Psoas muscle (tissue), 8 donors: Measurements from ENCODE around the gene ABHD10. TPM values are rescaled to one million over a fixed set of nuclear protein-coding genes. Genes with fewer than 3 reads are reported as not detected.

Source experiments
- ATAC-seq, 4 donors: fragments of 200-7000 bp; cut with Tn5 transposase; one replicate each; pipeline ENCODE4 v1.9.1; 2020; ENCODE audit warnings: moderate library complexity in 3 of 4, mild to moderate bottlenecking in 2 of 4
- DNase-seq, 2 donors: peaks; one replicate each; pipeline ENCODE4 v3.0.0-alpha.2; 2020
- H3K27ac ChIP-seq: fragments of 200-600 bp; one replicate; pipeline ENCODE4 v1.8.0; 2022
- H3K27me3 ChIP-seq, 3 donors: fragments of 200-600 bp in 1 of 3; one replicate each; pipeline versions ENCODE4 v1.6.1 to v1.8.0; 2013 to 2022; ENCODE audit warnings: low read length in 2 of 3, mild to moderate bottlenecking in 2 of 3, moderate library complexity in 1 of 3; ENCODE audit not compliant: insufficient read depth in 3 of 3
- H3K36me3 ChIP-seq, 2 donors: fragments of 200-600 bp in 1 of 2; one replicate each; pipeline versions ENCODE4 v1.6.1 to v1.8.0; 2013 to 2022; ENCODE audit warnings: low read depth in 1 of 2, mild to moderate bottlenecking in 1 of 2, moderate library complexity in 1 of 2; ENCODE audit not compliant: insufficient read depth in 1 of 2
- H3K4me1 ChIP-seq: fragments of 200-600 bp; one replicate; pipeline ENCODE4 v1.8.0; 2022
- H3K4me3 ChIP-seq: fragments of 200-600 bp; one replicate; pipeline ENCODE4 v1.8.0; 2022; ENCODE audit warnings: mild to moderate bottlenecking
- H3K9me3 ChIP-seq: fragments of 200-600 bp; one replicate; pipeline ENCODE4 v1.8.0; 2022
- WGBS, 3 donors: extraction: QIAGEN DNeasy Blood & Tissue Kit; methylation state at CpG; one replicate each; pipeline versions ENCODE4 v1.1.6 to v1.1.7; 2013; 5-methylcytosine and 5-hydroxymethylcytosine counted together
- intact Hi-C, 2 donors: fragments of 100-400 bp; cut with DNase I; formaldehyde crosslinking; loops; one replicate each; pipeline versions ENCODE4 v1.11.0 to v1.14.2; 2022
- polyA plus RNA-seq, 3 donors: library from polyadenylated mRNA; stranded (reverse); fragments of 200-250 nt; gene quantifications; one replicate each; pipeline ENCODE4 v1.2.3, GENCODE V29; 2013
- total RNA-seq, 4 donors: library from RNA; stranded (reverse); fragmentation: NEBNext Ultra II Directional in 2 of 4; extraction: Animal tissue kit (Norgen Biotek cat#: 25700) in 2 of 4; gene quantifications; one replicate each; pipeline versions ENCODE4 v1.2.1 to v1.2.4, GENCODE V29; 2021 to 2023
- TF ChIP-seq, protein P1 (sequence below): fragments of 200-600 bp; IDR thresholded peaks from one replicate; pipeline ENCODE4 v1.8.0; 2022; ENCODE audit warnings: antibody characterized with exemption
- donor health status: healthy with polysubstance abuse.
- donor health status: DM: no; HTN: no; CAD: no; lungs with moderate emphysema.
- donor health status: Bipolar disorder and iron deficiency.
- donor health status: healthy.
- donor health status: DM: yes; HTN: yes; CAD: no.
- donor health status: DM: no; HTN: no; CAD: no.
- donor health status: DM: no; HTN: no; CAD: no.
- donor health status: DM: yes; HTN: yes; CAD: no.

The ABHD10 gene
- total and polyA plus RNA-seq, 7 donors = 6.1 to 17.1 (median 12.9) TPM

GRCh38 chr3:112012205-112012992, 33.6 kb downstream of the ABHD10 start:
- intact Hi-C loops = loop anchor here in 1 of 2 donors (2.0 kb wide), 1 partner anchor 24 kb away; no protein-coding TSS in a partner anchor
- H3K9me3 ChIP-seq = no peaks in the 10 kb centered on the region
- no peaks in the 10 kb centered on the region for H3K36me3 ChIP-seq
- 45 to 51% (median 51%) methylated on average over 6 of the region's 6 CpGs for WGBS, 3 donors
- no peak overlapping the region for H3K27ac ChIP-seq
- DNase-seq = no peak
- TF ChIP-seq, protein P1, sequence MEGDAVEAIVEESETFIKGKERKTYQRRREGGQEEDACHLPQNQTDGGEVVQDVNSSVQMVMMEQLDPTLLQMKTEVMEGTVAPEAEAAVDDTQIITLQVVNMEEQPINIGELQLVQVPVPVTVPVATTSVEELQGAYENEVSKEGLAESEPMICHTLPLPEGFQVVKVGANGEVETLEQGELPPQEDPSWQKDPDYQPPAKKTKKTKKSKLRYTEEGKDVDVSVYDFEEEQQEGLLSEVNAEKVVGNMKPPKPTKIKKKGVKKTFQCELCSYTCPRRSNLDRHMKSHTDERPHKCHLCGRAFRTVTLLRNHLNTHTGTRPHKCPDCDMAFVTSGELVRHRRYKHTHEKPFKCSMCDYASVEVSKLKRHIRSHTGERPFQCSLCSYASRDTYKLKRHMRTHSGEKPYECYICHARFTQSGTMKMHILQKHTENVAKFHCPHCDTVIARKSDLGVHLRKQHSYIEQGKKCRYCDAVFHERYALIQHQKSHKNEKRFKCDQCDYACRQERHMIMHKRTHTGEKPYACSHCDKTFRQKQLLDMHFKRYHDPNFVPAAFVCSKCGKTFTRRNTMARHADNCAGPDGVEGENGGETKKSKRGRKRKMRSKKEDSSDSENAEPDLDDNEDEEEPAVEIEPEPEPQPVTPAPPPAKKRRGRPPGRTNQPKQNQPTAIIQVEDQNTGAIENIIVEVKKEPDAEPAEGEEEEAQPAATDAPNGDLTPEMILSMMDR = no peak
- no peaks in the 10 kb centered on the region for H3K27me3 ChIP-seq
- ATAC-seq = peak in 1 of 4 donors; percentile 58
- H3K4me1 ChIP-seq = no peaks in the 10 kb centered on the region
- no peak overlapping the region for H3K4me3 ChIP-seq

DNA sequence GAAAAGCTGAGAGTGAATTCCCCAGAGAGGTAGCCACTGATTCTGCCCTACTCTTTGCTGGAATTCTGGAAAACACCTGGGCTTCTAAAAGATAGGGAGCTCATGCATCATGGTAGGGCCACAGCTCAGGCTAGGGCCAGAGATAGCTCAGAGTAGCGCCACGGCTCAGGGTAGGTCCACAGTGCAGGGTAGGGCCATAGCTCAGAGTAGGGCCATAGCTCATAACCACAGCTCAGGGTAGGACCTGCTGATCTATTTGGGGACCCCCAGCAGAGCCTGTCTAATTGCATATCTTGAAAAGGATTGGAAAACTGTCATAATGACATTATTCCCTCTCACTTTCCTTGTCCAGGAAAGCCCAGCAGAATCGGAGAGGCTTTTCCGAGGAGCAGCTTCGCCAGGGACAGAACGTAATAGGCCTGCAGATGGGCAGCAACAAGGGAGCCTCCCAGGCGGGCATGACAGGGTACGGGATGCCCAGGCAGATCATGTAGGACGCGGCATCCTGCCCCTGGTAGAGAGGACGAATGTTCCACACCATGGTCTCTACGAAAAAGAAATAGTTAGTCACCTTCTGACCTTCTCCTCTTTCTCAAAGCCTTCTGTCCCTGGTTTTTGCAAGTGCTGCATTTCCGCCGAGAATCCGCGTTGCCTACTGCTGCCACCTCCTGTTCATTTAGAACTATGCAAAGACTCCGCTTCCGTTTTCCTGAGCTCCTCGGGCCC, 34.4 kb downstream of the ABHD10 start:
- peak overlapping the region; percentile 13 for H3K4me3 ChIP-seq
- no peaks in the 10 kb centered on the region for H3K9me3 ChIP-seq
- intact Hi-C loops = loop anchor here in 1 of 2 donors (2.0 kb wide), 1 partner anchor 24 kb away; no protein-coding TSS in a partner anchor
- TF ChIP-seq, protein P1 = peak; percentile 68
- H3K27me3 ChIP-seq = no peaks in the 10 kb centered on the region
- DNase-seq (peak; percentile 51 to 79), ATAC-seq (peak; percentile 78 to 97 (median 87))
- H3K36me3 ChIP-seq = no peaks in the 10 kb centered on the region
- H3K4me1 ChIP-seq = no peaks in the 10 kb centered on the region
- WGBS, 3 donors = 29 to 39% (median 36%) methylated on average over 19 of the region's 19 CpGs
- no peak overlapping the region for H3K27ac ChIP-seq

DNA sequence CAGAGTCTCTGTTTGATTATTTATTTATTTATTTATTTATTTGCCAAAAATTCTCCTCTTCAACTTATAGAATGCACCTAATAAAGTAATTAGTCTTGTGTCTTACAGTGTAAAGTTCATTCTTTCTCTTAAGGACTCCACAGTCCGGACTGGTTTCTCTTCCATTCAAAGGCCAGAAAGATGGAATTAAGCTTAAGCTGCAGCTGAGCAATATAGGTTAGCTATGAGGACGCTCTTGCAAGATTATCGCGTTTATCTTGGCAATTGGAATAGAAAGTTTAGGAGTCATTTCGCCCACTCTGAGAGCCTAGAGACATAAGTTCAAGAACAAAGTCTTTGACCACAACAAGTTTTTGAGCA, 34.9 kb downstream of the ABHD10 start:
- H3K4me1 ChIP-seq = no peaks in the 10 kb centered on the region
- H3K27me3 ChIP-seq = no peaks in the 10 kb centered on the region
- DNase-seq (no peak), ATAC-seq (peak in 2 of 4 donors; percentile 15 to 18)
- H3K27ac ChIP-seq = no peak overlapping the region
- peak overlapping the region; percentile 13 for H3K4me3 ChIP-seq
- no peaks in the 10 kb centered on the region for H3K36me3 ChIP-seq
- WGBS, 3 donors = 56 to 68% (median 57%) methylated on average over 5 of the region's 5 CpGs
- intact Hi-C loops = loop anchor here in 1 of 2 donors (2.0 kb wide), 1 partner anchor 25 kb away; no protein-coding TSS in a partner anchor
- no peaks in the 10 kb centered on the region for H3K9me3 ChIP-seq
- TF ChIP-seq, protein P1 = no peak

DNA sequence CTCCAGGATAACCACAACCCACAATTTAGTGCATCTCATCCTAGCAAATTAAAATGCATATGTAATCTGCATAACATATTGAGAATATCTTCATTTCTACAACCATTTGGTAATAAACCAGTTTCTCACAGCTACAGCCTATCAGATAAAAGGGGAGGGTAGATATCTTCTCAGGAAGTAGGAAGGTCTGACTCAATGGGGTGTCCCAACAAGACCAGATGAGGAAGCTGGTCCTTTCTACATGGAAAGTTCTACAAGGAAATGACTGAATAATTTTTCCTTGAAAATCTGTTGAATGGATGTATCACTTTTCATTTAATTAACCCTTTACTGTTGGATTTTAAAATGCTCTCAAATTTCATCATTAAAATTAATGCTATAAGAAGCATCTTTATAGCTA, 38.3 kb downstream of the ABHD10 start:
- no peak overlapping the region for H3K4me3 ChIP-seq
- no peak for DNase-seq
- no peaks in the 10 kb centered on the region for H3K36me3 ChIP-seq
- TF ChIP-seq, protein P1 = no peak
- intact Hi-C loops = no loop called here
- H3K9me3 ChIP-seq = no peaks in the 10 kb centered on the region
- no peaks in the 10 kb centered on the region for H3K27me3 ChIP-seq
- H3K27ac ChIP-seq = no peak overlapping the region
- no peaks in the 10 kb centered on the region for H3K4me1 ChIP-seq
- ATAC-seq = no peak
